Fibroblast of lung (primary cell): ENCODE data around the gene RUNDC3A. TPM values are rescaled to one million over a fixed set of nuclear protein-coding genes. Genes with fewer than 3 reads are reported as not detected.

ENCODE experiments used
- DNase-seq, 2 donors: peaks; one replicate each; pipeline versions ENCODE4 v3.0.0 to v3.0.0-alpha.2; 2010; ENCODE audit warnings: low read depth in 2 of 2
- H2AFZ ChIP-seq: 2 replicates; pipeline ENCODE4 v1.5.1; 2012; ENCODE audit warnings: low read length, control low read depth, inconsistent platforms
- H3K27ac ChIP-seq: 2 replicates; pipeline ENCODE4 v1.5.1; 2011; ENCODE audit warnings: low read length, control low read depth; ENCODE audit not compliant: insufficient read depth
- H3K27me3 ChIP-seq: 2 replicates; pipeline ENCODE4 v1.5.1; 2011; ENCODE audit warnings: mild to moderate bottlenecking, low read length; ENCODE audit not compliant: control insufficient read depth, insufficient read depth
- H3K36me3 ChIP-seq: 2 replicates; pipeline ENCODE4 v1.5.1; 2011; ENCODE audit warnings: low read length; ENCODE audit not compliant: control insufficient read depth, insufficient read depth
- H3K4me1 ChIP-seq: 2 replicates; pipeline ENCODE4 v1.5.1; 2011; ENCODE audit warnings: low read length; ENCODE audit not compliant: control insufficient read depth, insufficient read depth; ENCODE audit errors: extremely low read depth
- H3K4me2 ChIP-seq: 2 replicates; pipeline ENCODE4 v1.5.1; 2011; ENCODE audit warnings: low read length, control low read depth; ENCODE audit not compliant: insufficient read depth; ENCODE audit errors: extremely low read depth
- H3K4me3 ChIP-seq, 4 experiments: fragments of 200-600 bp in 1 of 4; sonication (generic) in 1 of 4; replicated peaks in 1 of 4; 2 replicates each; pipeline ENCODE4 v1.5.1; 2011 to 2016; ENCODE audit warnings: low read length in 4 of 4, low read depth in 3 of 4, mild to moderate bottlenecking in 3 of 4, control low read depth in 2 of 4, inconsistent platforms in 1 of 4, mixed read lengths in 1 of 4; ENCODE audit not compliant: insufficient read depth in 1 of 4; ENCODE audit errors: control extremely low read depth in 1 of 4
- H3K79me2 ChIP-seq: 2 replicates; pipeline ENCODE4 v1.5.1; 2012; ENCODE audit warnings: mild to moderate bottlenecking, low read length, inconsistent platforms; ENCODE audit not compliant: control insufficient read depth, insufficient read depth
- H3K9ac ChIP-seq: 2 replicates; pipeline ENCODE4 v1.5.1; 2011; ENCODE audit warnings: mild to moderate bottlenecking, low read length, control low read depth; ENCODE audit not compliant: insufficient read depth
- H3K9me3 ChIP-seq: 2 replicates; pipeline ENCODE4 v1.5.1; 2012; ENCODE audit warnings: low read depth, low read length; ENCODE audit not compliant: control insufficient read depth, insufficient read depth
- H4K20me1 ChIP-seq: 2 replicates; pipeline ENCODE4 v1.5.1; 2011; ENCODE audit warnings: low read length; ENCODE audit not compliant: control insufficient read depth, insufficient read depth; ENCODE audit errors: extremely low read depth
- EZH2 ChIP-seq: IDR thresholded peaks from 2 replicates; pipeline ENCODE4 v1.5.1; 2012; ENCODE audit warnings: low read length, control low read depth, mild to moderate bottlenecking; ENCODE audit errors: missing control alignments
- polyA plus RNA-seq, 2 donors: library from polyadenylated mRNA; depleted of rRNA in 1 of 2; stranded (reverse) in 1 of 2; unstranded in 1 of 2; fragments of >200 nt; gene quantifications; 2 replicates each; pipeline ENCODE4 v1.2.1, GENCODE V29; 2011 to 2012; ENCODE audit warnings: missing spikeins in 1 of 2
- total RNA-seq: library from RNA; depleted of rRNA; stranded (reverse); fragments of >200 nt; gene quantifications from 2 replicates; pipeline ENCODE4 v1.2.1, GENCODE V29; 2014
- TF ChIP-seq, protein P1 (sequence below), 2 donors: IDR thresholded peaks in 1 of 2; conservative IDR thresholded peaks in 1 of 2; 1 replicate in 1 of 2; 2 replicates in 1 of 2; pipeline ENCODE4 v1.5.1; 2011 to 2012; ENCODE audit warnings: low read length in 2 of 2, control low read depth in 1 of 2, inconsistent platforms in 1 of 2, low read depth in 1 of 2, mild to moderate bottlenecking in 1 of 2

The RUNDC3A gene
- total and polyA plus RNA-seq, 2 donors (not counting 1 experiment from before 2014, with no cell fraction given) = not detected

DNA sequence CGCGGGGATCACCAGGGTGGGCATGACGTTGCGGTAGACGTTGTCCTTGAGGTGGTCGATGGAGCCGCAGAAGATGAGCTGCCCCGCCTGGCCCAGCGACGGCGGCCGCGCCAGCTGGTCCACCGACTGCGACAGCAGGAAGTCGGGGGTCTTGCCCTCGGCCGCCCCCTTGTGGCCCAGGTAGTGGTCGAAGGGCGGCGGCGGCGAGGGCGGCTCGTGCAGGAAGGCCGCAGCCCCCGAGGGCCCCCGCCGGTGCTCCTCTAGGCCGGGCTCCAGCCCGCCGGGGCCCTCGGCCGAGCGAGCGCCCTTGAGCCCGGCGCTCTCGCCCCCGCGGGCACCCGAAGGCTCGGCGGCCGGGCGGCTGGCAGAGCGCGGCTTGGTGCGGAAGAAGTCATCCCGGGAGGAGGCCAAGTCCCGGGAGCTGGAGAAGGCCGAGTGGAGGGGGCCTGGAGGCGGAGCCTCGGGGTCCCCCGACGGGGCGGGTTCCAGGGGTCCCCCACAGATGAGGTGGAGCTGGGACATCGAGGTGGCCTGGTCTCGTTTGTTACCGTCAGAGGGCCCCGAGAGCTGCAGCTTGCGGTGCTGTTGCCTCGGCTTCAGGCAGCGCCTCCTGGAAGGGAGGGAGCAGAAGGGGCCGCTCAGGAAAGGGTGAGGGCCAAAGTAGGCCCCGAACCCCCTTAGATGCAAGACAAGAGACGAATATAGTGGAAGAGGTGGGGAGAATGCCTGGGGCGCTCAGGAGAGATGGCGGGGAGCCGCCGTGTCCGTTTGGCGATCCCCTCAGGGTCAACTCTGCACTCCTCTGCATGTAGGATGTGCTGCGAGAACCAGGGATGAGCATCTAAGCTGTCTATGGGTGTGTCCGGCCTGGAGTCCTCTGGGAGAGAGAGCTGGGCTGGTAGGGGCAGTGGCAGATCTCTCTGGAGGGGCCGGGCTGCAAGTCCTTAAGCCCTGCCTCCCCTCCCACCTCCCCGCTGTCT is 46.5 kb downstream of the RUNDC3A start:
- no peak overlapping the region for H2AFZ ChIP-seq
- no peak overlapping the region for H3K4me3 ChIP-seq
- no peak overlapping the region for H3K9ac ChIP-seq
- H3K27me3 ChIP-seq = no peaks in the 10 kb centered on the region
- H3K79me2 ChIP-seq = no peaks in the 10 kb centered on the region
- TF ChIP-seq, protein P1, sequence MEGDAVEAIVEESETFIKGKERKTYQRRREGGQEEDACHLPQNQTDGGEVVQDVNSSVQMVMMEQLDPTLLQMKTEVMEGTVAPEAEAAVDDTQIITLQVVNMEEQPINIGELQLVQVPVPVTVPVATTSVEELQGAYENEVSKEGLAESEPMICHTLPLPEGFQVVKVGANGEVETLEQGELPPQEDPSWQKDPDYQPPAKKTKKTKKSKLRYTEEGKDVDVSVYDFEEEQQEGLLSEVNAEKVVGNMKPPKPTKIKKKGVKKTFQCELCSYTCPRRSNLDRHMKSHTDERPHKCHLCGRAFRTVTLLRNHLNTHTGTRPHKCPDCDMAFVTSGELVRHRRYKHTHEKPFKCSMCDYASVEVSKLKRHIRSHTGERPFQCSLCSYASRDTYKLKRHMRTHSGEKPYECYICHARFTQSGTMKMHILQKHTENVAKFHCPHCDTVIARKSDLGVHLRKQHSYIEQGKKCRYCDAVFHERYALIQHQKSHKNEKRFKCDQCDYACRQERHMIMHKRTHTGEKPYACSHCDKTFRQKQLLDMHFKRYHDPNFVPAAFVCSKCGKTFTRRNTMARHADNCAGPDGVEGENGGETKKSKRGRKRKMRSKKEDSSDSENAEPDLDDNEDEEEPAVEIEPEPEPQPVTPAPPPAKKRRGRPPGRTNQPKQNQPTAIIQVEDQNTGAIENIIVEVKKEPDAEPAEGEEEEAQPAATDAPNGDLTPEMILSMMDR (conservative IDR thresholded peaks at IDR 0.05 in 1 of 2, IDR thresholded peaks at IDR 0.05 in 1 of 2; ENCODE audit: low read depth in 1 of 2, low read length in 2 of 2) = no peak
- TF ChIP-seq EZH2 = no peak
- no peaks in the 10 kb centered on the region for H4K20me1 ChIP-seq
- no peak overlapping the region for H3K27ac ChIP-seq
- no peak for DNase-seq
- H3K4me1 ChIP-seq = no peaks in the 10 kb centered on the region
- H3K36me3 ChIP-seq = peaks cover 16% of the 10 kb centered on the region
- no peaks in the 10 kb centered on the region for H3K9me3 ChIP-seq
- no peak overlapping the region for H3K4me2 ChIP-seq

DNA sequence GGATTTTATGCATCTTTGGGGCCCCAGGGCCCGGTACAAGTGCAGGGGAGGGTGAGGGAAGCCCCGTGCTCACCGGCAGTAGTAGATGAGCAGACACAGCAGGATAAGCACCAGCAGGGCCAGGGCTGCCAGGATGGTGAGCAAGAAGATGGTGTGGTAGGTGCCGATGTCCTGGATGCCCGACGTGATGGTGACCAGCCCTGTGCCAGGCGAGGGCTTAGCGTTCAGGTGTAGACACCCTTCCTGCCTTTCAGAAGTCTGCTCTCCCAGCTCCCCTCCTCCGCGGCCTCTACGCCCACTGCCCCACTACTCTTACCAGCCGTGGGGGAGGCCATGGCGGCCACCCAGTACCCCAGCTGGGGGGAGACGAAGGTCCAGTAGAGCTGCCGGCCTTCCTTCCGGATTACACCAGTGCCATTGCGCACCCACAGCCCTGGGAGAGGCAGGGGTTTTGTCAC is 47.3 kb downstream of the RUNDC3A start:
- Histone ChIP-seq H3K9me3 (no peaks in the 10 kb centered on the region), H3K36me3 (peaks cover 14% of the 10 kb centered on the region), H3K9ac (no peak overlapping the region), H2AFZ (no peak overlapping the region), H3K27ac (no peak overlapping the region), H4K20me1 (no peaks in the 10 kb centered on the region), H3K27me3 (no peaks in the 10 kb centered on the region), H3K4me3 (no peak overlapping the region), H3K4me1 (no peaks in the 10 kb centered on the region), H3K4me2 (no peak overlapping the region), H3K79me2 (no peaks in the 10 kb centered on the region)
- DNase-seq = no peak
- TF ChIP-seq EZH2 = no peak
- TF ChIP-seq, protein P1 (conservative IDR thresholded peaks at IDR 0.05 in 1 of 2, IDR thresholded peaks at IDR 0.05 in 1 of 2; ENCODE audit: low read depth in 1 of 2, low read length in 2 of 2) = no peak

DNA sequence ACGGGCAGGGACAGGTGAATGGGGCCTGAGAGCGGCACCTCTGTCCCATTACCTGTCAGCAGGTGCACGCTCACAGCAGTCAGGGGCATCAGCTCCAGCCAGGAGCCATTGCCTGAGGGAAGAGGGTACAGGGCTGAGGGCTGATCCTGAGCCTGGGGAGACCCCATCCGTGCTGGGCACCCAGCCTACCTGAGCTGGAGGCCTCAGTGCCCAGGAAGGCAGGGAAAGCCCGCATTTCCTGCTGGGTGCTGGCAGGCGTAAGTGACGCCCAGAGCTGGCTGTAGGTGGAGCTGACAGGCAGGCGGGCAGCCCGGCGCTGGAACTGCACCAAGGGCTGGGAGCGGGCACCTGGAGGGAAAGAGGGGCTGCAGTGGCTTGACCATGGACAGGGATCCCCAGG is 47.8 kb downstream of the RUNDC3A start:
- peaks cover 5% of the 10 kb centered on the region for H3K4me1 ChIP-seq
- H3K27ac ChIP-seq = no peak overlapping the region
- no peak overlapping the region for H3K4me3 ChIP-seq
- no peaks in the 10 kb centered on the region for H4K20me1 ChIP-seq
- H3K4me2 ChIP-seq = no peak overlapping the region
- no peaks in the 10 kb centered on the region for H3K79me2 ChIP-seq
- TF ChIP-seq, protein P1 (conservative IDR thresholded peaks at IDR 0.05 in 1 of 2, IDR thresholded peaks at IDR 0.05 in 1 of 2; ENCODE audit: low read depth in 1 of 2, low read length in 2 of 2) = no peak
- no peak for TF ChIP-seq EZH2
- H3K9ac ChIP-seq = no peak overlapping the region
- no peaks in the 10 kb centered on the region for H3K27me3 ChIP-seq
- H3K36me3 ChIP-seq = peaks cover 12% of the 10 kb centered on the region
- DNase-seq = no peak
- H2AFZ ChIP-seq = no peak overlapping the region
- no peaks in the 10 kb centered on the region for H3K9me3 ChIP-seq
